ENCODE results near the gene NRF1.
"Not testable (repeated sequence)": the region's sequence is repeated elsewhere in the genome, so short reads cannot be mapped to it uniquely, and the experiment has no call there.

Gene NRF1

DNA sequence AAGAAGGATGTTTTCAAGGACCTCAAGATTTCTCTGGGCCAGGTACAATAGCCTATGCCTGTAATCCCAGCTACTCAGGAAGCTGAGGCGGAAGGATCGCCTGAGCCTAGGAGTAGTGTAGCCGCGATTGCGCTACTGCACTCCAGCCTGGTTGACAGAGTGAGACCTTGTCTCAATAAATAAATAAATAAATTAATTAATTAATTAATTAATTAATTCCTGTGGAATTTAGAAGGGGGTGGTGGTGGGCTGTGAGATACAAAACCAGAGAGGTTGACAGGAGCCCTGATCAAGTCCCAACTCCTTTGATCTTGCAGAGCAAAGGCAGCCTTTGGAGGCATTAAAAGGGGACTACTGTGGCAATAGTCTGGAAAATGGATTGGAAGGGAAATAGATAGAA, 39.3 kb upstream of the NRF1 start:
- no peak overlapping the region for H3K4me3 ChIP-seq (ENCODE audit: low read depth, low read length)
- TF ChIP-seq, protein P1, sequence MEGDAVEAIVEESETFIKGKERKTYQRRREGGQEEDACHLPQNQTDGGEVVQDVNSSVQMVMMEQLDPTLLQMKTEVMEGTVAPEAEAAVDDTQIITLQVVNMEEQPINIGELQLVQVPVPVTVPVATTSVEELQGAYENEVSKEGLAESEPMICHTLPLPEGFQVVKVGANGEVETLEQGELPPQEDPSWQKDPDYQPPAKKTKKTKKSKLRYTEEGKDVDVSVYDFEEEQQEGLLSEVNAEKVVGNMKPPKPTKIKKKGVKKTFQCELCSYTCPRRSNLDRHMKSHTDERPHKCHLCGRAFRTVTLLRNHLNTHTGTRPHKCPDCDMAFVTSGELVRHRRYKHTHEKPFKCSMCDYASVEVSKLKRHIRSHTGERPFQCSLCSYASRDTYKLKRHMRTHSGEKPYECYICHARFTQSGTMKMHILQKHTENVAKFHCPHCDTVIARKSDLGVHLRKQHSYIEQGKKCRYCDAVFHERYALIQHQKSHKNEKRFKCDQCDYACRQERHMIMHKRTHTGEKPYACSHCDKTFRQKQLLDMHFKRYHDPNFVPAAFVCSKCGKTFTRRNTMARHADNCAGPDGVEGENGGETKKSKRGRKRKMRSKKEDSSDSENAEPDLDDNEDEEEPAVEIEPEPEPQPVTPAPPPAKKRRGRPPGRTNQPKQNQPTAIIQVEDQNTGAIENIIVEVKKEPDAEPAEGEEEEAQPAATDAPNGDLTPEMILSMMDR (IDR thresholded peaks at IDR 0.05; ENCODE audit: low read depth, low read length) = no peak

DNA sequence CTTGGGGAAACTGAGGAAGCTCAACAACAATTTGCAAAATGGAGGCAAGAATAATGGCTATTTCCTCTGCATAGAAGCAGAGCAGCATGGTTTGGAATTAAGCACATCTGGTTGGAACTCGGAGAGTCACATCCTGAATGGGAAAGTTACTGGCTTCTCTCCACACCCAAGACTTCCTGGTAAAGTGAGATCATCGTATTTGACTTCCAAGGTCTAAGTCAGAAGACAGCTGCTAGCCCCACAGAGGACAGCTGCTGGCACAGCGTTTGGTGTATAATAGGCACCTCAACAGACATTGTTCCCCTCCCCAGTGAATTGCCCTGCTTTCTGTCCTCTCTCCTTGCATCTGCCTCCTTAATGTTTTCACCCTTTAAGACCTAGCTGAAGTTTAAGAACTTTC, 37.0 kb upstream of the NRF1 start:
- TF ChIP-seq, protein P1 (IDR thresholded peaks at IDR 0.05; ENCODE audit: low read depth, low read length) = no peak

DNA sequence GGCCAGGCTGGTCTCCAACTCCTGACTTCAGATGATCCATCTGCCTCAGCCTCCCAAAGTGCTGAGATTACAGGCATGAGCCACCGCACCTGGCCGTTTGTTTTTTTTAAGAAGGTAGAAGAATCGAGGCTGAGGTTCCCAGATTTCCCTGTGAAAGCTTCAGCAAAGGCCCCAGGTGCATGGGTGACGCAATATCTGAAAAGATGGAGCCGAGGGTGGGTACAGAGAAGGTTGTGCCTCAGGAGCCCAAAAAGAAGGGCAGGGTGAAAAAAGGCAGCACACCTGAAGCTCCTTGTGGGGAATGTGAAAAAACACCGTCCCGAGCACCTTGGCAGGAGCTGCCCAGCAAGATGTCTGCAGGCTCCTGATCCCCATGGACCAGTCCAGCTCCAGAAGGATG, 35.8 kb upstream of the NRF1 start:
- TF ChIP-seq, protein P1 (IDR thresholded peaks at IDR 0.05; ENCODE audit: low read depth, low read length) = no peak
- no peak overlapping the region for H3K4me3 ChIP-seq (ENCODE audit: low read depth, low read length)

More for the DNA sequence above, 37.0 kb upstream of the NRF1 start:
- no peak overlapping the region for H3K4me3 ChIP-seq (ENCODE audit: low read depth, low read length)

DNA sequence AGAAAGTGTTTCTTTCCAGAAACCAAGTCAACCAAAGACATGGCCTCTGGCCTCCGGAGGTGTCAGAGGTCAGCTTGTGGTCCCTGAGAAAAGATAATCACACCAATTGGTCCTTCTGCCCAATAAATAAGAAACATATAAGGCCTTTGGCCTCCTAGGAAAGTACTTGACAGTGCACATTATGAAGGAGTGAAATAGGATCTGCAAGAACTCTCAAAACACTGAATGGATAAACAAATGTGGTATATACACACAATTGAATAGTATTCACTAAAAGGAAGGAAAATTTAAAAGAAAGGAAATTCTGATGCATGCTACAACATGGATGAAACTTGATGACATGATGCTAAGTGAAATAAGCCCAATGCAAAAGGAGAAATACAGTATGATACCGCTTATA, 35.4 kb upstream of the NRF1 start:
- TF ChIP-seq, protein P1 (IDR thresholded peaks at IDR 0.05; ENCODE audit: low read depth, low read length) = no peak
- H3K4me3 ChIP-seq (ENCODE audit: low read depth, low read length) = no peak overlapping the region

DNA sequence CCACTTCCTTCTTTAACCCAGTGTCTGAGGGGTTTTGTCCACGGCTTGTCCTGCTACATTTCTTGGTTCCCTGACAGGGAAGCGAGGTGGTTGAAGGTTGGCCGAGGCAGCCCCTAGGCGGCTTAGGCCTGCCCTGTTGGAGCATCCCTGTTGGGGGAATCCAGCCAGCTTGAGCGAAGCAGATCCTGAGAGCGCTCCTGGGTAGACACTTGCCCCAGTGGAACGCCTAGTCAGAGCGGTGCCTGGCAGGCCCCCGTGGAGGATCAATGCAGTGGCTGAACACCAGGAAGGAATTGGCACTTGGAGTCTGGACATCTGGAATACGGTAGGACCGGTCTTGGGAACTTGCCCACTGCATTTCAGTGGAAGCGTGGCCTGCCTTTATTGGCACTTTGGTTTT, 32.7 kb upstream of the NRF1 start:
- TF ChIP-seq, protein P1 (IDR thresholded peaks at IDR 0.05; ENCODE audit: low read depth, low read length) = no peak
- H3K4me3 ChIP-seq (ENCODE audit: low read depth, low read length) = no peak overlapping the region

DNA sequence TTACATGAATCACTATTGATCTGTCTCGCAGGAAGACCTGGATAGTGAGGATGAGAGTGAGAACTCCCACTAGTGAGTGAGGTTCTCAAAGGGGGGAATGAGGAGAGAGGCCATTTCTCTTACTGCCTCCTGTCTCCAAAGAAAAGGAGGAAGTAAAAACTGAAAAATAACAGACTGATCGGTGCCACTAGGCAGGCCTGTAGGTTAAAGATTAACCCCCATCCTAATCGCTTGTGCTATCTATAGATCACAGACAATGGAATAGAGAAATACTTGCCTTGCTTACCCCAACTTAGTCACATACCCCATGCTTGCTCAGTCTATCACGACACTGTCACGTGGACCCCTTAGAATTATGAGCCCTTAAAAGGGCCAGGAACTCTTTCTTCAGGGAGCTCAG, 25.3 kb upstream of the NRF1 start:
- not testable (repeated sequence) for H3K4me3 ChIP-seq (ENCODE audit: low read depth, low read length)

DNA sequence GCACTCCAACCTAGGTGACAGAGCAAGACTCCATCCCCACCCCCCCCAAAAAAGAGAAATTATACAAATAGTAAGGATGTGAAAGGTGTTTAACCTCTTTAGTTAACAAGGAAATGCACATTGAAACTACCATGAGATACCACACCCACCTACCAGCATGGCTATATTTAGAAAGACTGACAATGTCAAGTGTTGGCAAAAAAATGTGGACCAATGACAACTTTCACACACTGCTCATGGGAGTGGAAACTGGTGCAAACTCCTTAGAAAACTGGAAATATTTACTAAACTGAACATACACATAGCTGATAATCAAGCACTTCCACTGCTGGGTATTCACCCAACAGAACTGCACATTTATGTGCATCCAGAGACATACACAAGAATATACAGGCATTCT, 23.3 kb upstream of the NRF1 start:
- H3K4me3 ChIP-seq (ENCODE audit: low read depth, low read length) = no peak overlapping the region
- TF ChIP-seq, protein P1 (IDR thresholded peaks at IDR 0.05; ENCODE audit: low read depth, low read length) = no peak

DNA sequence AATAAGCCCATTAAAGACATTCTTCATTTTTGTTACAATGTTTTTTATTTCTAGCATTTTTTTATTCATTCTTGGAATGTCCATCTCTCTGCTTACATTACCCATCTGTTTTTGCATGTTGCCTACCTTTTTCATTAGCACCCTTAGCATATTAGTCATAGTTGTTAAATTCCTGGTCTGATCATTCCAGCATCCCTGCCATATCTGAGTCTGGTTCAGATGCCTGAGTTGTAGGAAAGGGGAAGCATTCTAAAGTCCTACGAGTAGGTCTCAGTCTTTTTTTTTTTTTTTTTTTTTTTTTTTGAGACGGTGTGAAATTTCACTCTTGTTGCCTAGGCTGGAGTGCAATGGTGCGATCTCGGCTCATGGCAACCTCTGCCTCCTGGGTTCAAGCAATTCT, 19.7 kb upstream of the NRF1 start:
- H3K4me3 ChIP-seq (ENCODE audit: low read depth, low read length) = no peak overlapping the region
- TF ChIP-seq, protein P1 (IDR thresholded peaks at IDR 0.05; ENCODE audit: low read depth, low read length) = no peak

DNA sequence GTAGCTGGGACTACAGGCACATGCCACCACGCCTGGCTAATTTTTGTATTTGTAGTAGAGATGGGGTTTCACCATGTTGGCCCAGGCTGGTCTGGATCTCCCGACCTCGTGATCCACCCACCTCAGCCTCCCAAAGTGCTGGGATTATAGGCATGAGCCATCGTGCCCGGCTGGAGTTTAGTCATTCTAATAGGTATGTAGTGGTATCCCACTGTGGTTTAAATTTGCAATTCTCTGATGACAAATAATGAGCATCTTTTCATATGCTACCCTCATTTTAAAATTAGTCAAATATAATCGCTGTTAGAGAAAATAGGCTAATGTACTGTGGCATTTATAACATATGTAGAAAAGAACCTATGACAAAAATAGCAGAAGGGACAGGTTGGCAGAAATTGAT, 15.1 kb upstream of the NRF1 start:
- not testable (repeated sequence) for H3K4me3 ChIP-seq (ENCODE audit: low read depth, low read length)

Data from WI38 (cell line).